ENCODE measurements around the gene ALPK3.

- TF ChIP-seq CTCF (conservative IDR thresholded peaks at IDR 0.05) (no peak), ZFX (IDR thresholded peaks at IDR 0.05) (no peak)
These were observed 35.1 kb downstream of the ALPK3 start for GRCh38 chr15:84852212-84852611.

Data from C4-2B (cell line).